Measurements from ENCODE around the gene PSMD6. TPM values are rescaled to one million over a fixed set of nuclear protein-coding genes. Genes with fewer than 3 reads are reported as not detected.

PSMD6 gene
- total RNA-seq = 10 to 100 TPM; 65.7 to 68.1 TPM
- polyA plus RNA-seq = 100 to 1,000 TPM; 127 to 152 TPM

DNA sequence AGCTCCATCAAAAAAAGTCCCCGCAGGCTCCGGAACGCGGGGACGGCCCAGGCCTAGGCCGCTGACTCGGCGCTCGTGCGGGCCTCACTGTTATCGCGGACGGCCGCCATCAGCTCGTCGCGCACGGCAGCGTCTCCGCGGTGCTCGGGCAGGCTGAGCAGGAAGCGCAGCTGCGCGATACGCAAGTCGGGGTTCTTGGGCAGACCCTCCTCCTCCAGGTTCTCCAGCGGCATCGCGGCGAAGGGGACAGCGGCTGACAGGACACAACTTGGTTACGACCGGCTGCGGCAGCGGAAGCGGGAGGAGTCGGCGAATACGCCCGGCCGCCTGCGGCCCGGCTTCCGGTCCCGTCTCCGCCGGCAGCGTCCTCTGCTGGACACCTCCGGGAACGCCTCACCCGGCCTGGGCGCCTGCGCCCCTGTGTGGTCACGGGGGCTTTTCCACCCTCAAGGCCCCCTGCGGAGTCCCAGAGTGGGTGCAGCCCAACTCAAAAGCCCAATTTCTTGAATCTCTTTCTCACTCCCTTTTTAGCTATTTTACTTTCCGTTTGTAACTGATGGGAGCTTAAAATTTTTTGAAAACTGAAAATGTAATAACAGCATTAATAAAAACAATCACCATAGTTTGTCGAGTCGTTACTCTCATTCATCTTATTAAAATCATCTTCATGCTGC lies at the start of gene PSMD6:
Gene PSMD6 (minus strand): TSS at position 308 of the 674 bp plus-strand sequence. CDS start 75 bp downstream, at position 233.
- Mint-ChIP-seq H3K27ac (peak within 1 kb of the TSS; percentile 86 to 97 (median 95)), H3K27me3 (peaks cover 4 to 6% of the 10 kb centered on the region in 2 donors), H3K4me1 (peaks cover 17 to 39% (median 25%) of the 10 kb centered on the region in 4 donors), H3K9me3 (no peaks in the 10 kb centered on the region), H3K4me3 (peak within 1 kb of the TSS; percentile 76 to 93 (median 90)), H3K36me3 (peaks cover 13 to 33% of the 10 kb centered on the region in 2 donors)
- intact Hi-C loops (cut with micrococcal nuclease) = loop anchor here (1.0 to 10.0 kb wide), 4 partner anchors 55 to 159 kb away; partner anchors contain the start of genes ATXN7, SCAANT1 and THOC7
- Histone ChIP-seq H3K27ac (ENCODE audit: low read depth, low read length) (peak within 1 kb of the TSS; percentile 89), H3K27me3 (ENCODE audit: insufficient read depth, low read length) (peaks cover 4% of the 10 kb centered on the region), H3K9me3 (ENCODE audit: control insufficient read depth in 1 of 2, low read length in 2 of 2) (no peaks in the 10 kb centered on the region), H3K36me3 (ENCODE audit: insufficient read depth, low read length) (peaks cover 17% of the 10 kb centered on the region), H3K4me3 (ENCODE audit: low read length in 2 of 2) (peak within 1 kb of the TSS; percentile 89 to 90), H3K4me1 (ENCODE audit: insufficient read depth, low read length) (peaks cover 42% of the 10 kb centered on the region)
- peak; percentile 90 to 96 (median 91) for DNase-seq
- CTCF ChIA-PET (ENCODE audit: partially characterized antibody) = interaction anchor here (0.6 to 5.8 kb wide), 30 partner anchors 11 to 674 kb away, joined by 3 to 101 read pairs (median 4); partner anchors contain the start of gene SCAANT1
- POLR2A ChIA-PET (ENCODE audit: partially characterized antibody) = interaction anchor here (0.6 to 3.8 kb wide), 15 partner anchors 13 to 113 kb away, joined by 3 to 42 read pairs (median 5); partner anchors contain the start of gene SCAANT1

DNA sequence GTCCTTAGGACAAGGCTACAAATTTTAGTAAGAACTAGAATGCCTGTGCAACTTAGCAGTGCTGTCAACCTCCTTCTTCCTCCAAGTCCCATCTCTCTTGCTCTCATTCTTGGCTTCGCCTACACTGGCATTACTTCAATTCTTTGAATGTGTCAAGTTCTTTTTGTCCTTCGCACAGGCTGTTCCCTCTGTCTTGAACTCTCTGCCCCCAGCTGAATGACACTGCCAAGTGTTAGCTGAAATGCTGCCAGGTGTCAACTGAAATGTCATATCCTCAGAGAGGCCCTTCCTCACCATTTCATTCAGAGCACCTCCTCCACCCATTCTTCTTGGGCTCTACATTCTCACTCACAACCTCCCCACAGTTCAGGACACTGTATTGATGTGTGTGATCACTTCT lies 48.8 kb upstream of the PSMD6 start:
- DNase-seq = no peak
- CTCF ChIA-PET (ENCODE audit: partially characterized antibody) = no interaction called here

DNA sequence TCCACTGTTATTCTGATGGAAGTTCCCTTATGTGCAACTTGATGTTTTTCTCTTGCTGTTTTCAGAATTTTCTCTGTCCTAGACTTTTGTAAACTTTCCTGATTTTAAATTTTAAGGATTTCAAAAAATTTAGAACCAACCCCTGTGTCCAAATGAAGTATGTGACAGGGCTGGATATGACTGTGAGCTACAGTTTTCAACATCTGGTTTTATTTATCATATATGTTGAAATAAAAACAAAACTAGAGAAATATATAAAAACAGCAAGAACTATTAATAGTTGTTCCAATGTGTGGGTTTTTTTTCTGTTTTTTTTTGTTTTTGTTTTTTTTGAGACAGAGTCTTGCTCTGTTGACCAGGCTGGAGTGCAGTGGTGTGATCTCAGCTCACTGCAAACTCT lies 47.4 kb upstream of the PSMD6 start:
- Histone ChIP-seq H3K27ac (ENCODE audit: low read depth, low read length) (no peak overlapping the region), H3K4me3 (ENCODE audit: low read length in 2 of 2) (no peak overlapping the region), H3K4me1 (ENCODE audit: insufficient read depth, low read length) (no peaks in the 10 kb centered on the region), H3K9me3 (ENCODE audit: control insufficient read depth in 1 of 2, low read length in 2 of 2) (no peaks in the 10 kb centered on the region), H3K27me3 (ENCODE audit: insufficient read depth, low read length) (no peaks in the 10 kb centered on the region), H3K36me3 (ENCODE audit: insufficient read depth, low read length) (no peaks in the 10 kb centered on the region)
- Mint-ChIP-seq H3K9me3 (peaks cover 0 to 5% (median 0%) of the 10 kb centered on the region in 8 donors), H3K36me3 (no peaks in the 10 kb centered on the region), H3K4me3 (no peak overlapping the region), H3K4me1 (no peaks in the 10 kb centered on the region), H3K27me3 (peaks cover 24% of the 10 kb centered on the region in 2 donors), H3K27ac (no peak overlapping the region)
- ChIA-PET CTCF (ENCODE audit: partially characterized antibody) (no interaction called here), POLR2A (ENCODE audit: partially characterized antibody) (no interaction called here)
- DNase-seq = no peak
- intact Hi-C loops (cut with micrococcal nuclease) = no loop called here

More for the DNA sequence above, 48.8 kb upstream of the PSMD6 start:
- no peak overlapping the region for H3K27ac ChIP-seq (ENCODE audit: low read depth, low read length)
- H3K27me3 ChIP-seq (ENCODE audit: insufficient read depth, low read length) = no peaks in the 10 kb centered on the region
- no peaks in the 10 kb centered on the region for H3K4me1 ChIP-seq (ENCODE audit: insufficient read depth, low read length)
- peaks cover 22 to 26% of the 10 kb centered on the region in 2 donors for H3K27me3 Mint-ChIP-seq
- H3K4me3 ChIP-seq (ENCODE audit: low read length in 2 of 2) = no peak overlapping the region
- POLR2A ChIA-PET (ENCODE audit: partially characterized antibody) = no interaction called here
- H3K27ac Mint-ChIP-seq = no peak overlapping the region
- no peak overlapping the region for H3K4me3 Mint-ChIP-seq
- H3K36me3 ChIP-seq (ENCODE audit: insufficient read depth, low read length) = no peaks in the 10 kb centered on the region
- peaks cover 0 to 5% (median 0%) of the 10 kb centered on the region in 8 donors for H3K9me3 Mint-ChIP-seq
- H3K9me3 ChIP-seq (ENCODE audit: control insufficient read depth in 1 of 2, low read length in 2 of 2) = no peaks in the 10 kb centered on the region
- intact Hi-C loops (cut with micrococcal nuclease) = no loop called here
- no peaks in the 10 kb centered on the region for H3K4me1 Mint-ChIP-seq
- no peaks in the 10 kb centered on the region for H3K36me3 Mint-ChIP-seq

DNA sequence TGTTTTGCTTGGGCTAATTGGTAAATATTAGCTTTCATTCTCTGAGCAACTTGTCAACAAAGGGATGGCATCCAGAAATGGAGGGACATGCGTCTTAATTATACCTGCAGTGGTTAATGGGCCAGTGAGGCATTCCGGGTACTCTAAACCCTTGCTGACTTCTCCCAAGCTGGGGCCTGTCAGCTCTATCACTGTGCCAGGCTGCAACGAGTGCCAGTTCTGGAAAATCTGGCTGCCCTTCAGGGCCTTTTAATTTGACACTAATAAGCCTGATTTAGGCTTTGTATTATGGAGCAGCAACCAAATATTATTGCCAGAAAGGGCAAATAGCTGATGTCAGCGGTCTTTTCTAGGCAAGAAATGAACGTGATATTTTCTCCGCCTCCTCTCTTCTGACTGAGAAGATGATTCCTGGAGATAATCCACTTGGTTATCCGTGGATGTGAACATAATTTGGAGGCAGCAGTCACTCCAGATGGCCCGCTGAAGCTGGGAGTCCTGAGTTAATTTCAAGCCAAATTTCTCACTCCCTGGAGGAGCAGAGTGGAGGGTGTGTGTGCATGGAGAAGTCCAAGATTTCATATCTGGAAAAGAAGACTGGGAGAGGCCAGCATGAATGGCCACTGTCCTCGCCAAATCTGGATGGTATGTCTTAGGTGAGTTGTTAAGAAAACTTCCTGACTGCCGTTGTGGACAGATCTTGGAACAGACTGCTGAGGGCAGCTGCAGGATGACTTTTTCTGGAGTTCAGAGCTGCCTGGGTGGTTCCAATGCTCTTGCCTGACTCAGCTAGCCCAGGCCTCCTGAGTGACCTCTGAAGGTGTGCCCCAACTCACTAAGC lies 44.4 kb upstream of the PSMD6 start:
- no peak overlapping the region for H3K4me3 Mint-ChIP-seq
- peaks cover 0 to 3% (median 0%) of the 10 kb centered on the region in 8 donors for H3K9me3 Mint-ChIP-seq
- Histone ChIP-seq H3K9me3 (ENCODE audit: control insufficient read depth in 1 of 2, low read length in 2 of 2) (no peaks in the 10 kb centered on the region), H3K36me3 (ENCODE audit: insufficient read depth, low read length) (no peaks in the 10 kb centered on the region), H3K4me3 (ENCODE audit: low read length in 2 of 2) (no peak overlapping the region), H3K27ac (ENCODE audit: low read depth, low read length) (no peak overlapping the region), H3K27me3 (ENCODE audit: insufficient read depth, low read length) (no peaks in the 10 kb centered on the region), H3K4me1 (ENCODE audit: insufficient read depth, low read length) (no peaks in the 10 kb centered on the region)
- H3K36me3 Mint-ChIP-seq = no peaks in the 10 kb centered on the region
- no peaks in the 10 kb centered on the region for H3K4me1 Mint-ChIP-seq
- intact Hi-C loops (cut with micrococcal nuclease) = no loop called here
- DNase-seq = no peak
- POLR2A ChIA-PET (ENCODE audit: partially characterized antibody) = no interaction called here
- peaks cover 20 to 25% of the 10 kb centered on the region in 2 donors for H3K27me3 Mint-ChIP-seq
- H3K27ac Mint-ChIP-seq = no peak overlapping the region
- CTCF ChIA-PET (ENCODE audit: partially characterized antibody) = no interaction called here

DNA sequence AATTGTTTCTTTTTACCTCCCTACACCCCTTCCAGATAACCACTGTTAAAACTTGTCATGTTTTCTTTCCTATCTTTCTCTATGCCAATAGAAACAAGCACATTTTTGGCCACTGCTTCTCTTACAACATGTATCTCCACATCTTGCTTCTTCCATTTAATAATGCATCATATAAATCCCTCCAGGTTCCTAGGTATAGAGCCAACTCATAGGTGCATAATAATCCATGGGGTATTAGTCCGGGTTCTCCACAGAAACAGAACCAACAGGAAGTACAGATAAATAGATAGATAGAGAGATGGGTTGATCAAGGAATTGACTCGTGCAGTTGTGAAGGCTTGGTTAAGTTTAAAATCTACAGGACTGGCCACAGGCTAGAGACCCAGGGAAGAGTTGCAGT lies 41.5 kb upstream of the PSMD6 start:
- Mint-ChIP-seq H3K27ac (no peak overlapping the region), H3K27me3 (peaks cover 19% of the 10 kb centered on the region in 2 donors), H3K9me3 (no peaks in the 10 kb centered on the region), H3K4me1 (no peaks in the 10 kb centered on the region), H3K4me3 (no peak overlapping the region), H3K36me3 (no peaks in the 10 kb centered on the region)
- Histone ChIP-seq H3K4me1 (ENCODE audit: insufficient read depth, low read length) (no peaks in the 10 kb centered on the region), H3K27me3 (ENCODE audit: insufficient read depth, low read length) (no peaks in the 10 kb centered on the region), H3K4me3 (ENCODE audit: low read length in 2 of 2) (no peak overlapping the region), H3K27ac (ENCODE audit: low read depth, low read length) (no peak overlapping the region), H3K9me3 (ENCODE audit: control insufficient read depth in 1 of 2, low read length in 2 of 2) (no peaks in the 10 kb centered on the region), H3K36me3 (ENCODE audit: insufficient read depth, low read length) (no peaks in the 10 kb centered on the region)
- intact Hi-C loops (cut with micrococcal nuclease) = no loop called here
- ChIA-PET CTCF (ENCODE audit: partially characterized antibody) (no interaction called here), POLR2A (ENCODE audit: partially characterized antibody) (no interaction called here)
- DNase-seq = no peak

DNA sequence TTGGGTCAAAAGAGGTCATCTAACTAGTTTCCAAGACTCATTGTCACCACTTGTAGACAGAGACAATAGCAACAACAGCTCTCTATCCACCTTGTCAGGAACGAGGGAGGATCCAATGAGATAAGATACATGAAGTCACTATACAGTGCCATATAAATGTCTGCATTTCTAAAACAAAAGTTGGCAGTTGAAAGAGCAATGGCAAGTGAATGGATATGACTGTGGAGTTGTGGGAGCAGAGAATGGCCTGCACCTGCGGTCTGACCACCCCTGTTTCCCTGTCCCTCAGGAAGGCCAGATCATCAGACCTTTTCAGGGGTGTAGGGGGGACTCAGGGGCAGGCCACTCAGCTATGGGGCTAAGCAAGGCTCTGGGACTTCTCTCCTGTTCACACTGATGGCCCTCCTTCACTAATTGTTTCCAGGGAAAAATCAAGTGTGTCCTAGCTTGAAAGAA lies 40.7 kb upstream of the PSMD6 start:
- H3K4me3 Mint-ChIP-seq = no peak overlapping the region
- H3K4me1 Mint-ChIP-seq = no peaks in the 10 kb centered on the region
- ChIA-PET CTCF (ENCODE audit: partially characterized antibody) (no interaction called here), POLR2A (ENCODE audit: partially characterized antibody) (no interaction called here)
- no peaks in the 10 kb centered on the region for H3K4me1 ChIP-seq (ENCODE audit: insufficient read depth, low read length)
- no peaks in the 10 kb centered on the region for H3K9me3 Mint-ChIP-seq
- no peak overlapping the region for H3K4me3 ChIP-seq (ENCODE audit: low read length in 2 of 2)
- no peak overlapping the region for H3K27ac Mint-ChIP-seq
- DNase-seq = no peak
- intact Hi-C loops (cut with micrococcal nuclease) = no loop called here
- H3K27me3 Mint-ChIP-seq = peaks cover 24 to 25% of the 10 kb centered on the region in 2 donors
- no peaks in the 10 kb centered on the region for H3K36me3 ChIP-seq (ENCODE audit: insufficient read depth, low read length)
- no peaks in the 10 kb centered on the region for H3K27me3 ChIP-seq (ENCODE audit: insufficient read depth, low read length)
- no peaks in the 10 kb centered on the region for H3K9me3 ChIP-seq (ENCODE audit: control insufficient read depth in 1 of 2, low read length in 2 of 2)
- H3K36me3 Mint-ChIP-seq = no peaks in the 10 kb centered on the region
- H3K27ac ChIP-seq (ENCODE audit: low read depth, low read length) = no peak overlapping the region
